HG03342 (cell line): ENCODE measurements around the gene EVA1C.
"Not testable (repeated sequence)": the region's sequence is repeated elsewhere in the genome, so short reads cannot be mapped to it uniquely, and the experiment has no call there.

Experiments
- ATAC-seq: cut with Tn5 transposase; IDR thresholded peaks from one replicate; pipeline ENCODE4 v1.9.1; 2021; ENCODE audit warnings: mild to moderate bottlenecking, moderate library complexity; ENCODE audit not compliant: unreplicated experiment

Gene EVA1C

GRCh38 chr21:32424191-32424535 lies 11.7 kb downstream of the EVA1C start:
- ATAC-seq: no peak

GRCh38 chr21:32424674-32425073 lies 12.2 kb downstream of the EVA1C start:
- no peak for ATAC-seq

- ATAC-seq: no peak
Observed at GRCh38 chr21:32425628-32426027, 13.1 kb downstream of the EVA1C start.

GRCh38 chr21:32426066-32426465 lies 13.6 kb downstream of the EVA1C start:
- ATAC-seq: no peak

GRCh38 chr21:32426592-32427051 lies 14.1 kb downstream of the EVA1C start:
- no peak for ATAC-seq

GRCh38 chr21:32427958-32428623 lies 15.6 kb downstream of the EVA1C start:
- no peak for ATAC-seq

GRCh38 chr21:32432982-32433660 lies 20.6 kb downstream of the EVA1C start:
- not testable (repeated sequence) for ATAC-seq

GRCh38 chr21:32437729-32438128 lies 25.2 kb downstream of the EVA1C start:
- no peak for ATAC-seq

- no peak for ATAC-seq
Observed at GRCh38 chr21:32442566-32443318, 30.2 kb downstream of the EVA1C start.

- no peak for ATAC-seq
Observed at GRCh38 chr21:32445101-32445500, 32.6 kb downstream of the EVA1C start.

GRCh38 chr21:32446440-32446839 lies 33.9 kb downstream of the EVA1C start:
- not testable (repeated sequence) for ATAC-seq

GRCh38 chr21:32447224-32447623 lies 34.7 kb downstream of the EVA1C start:
- no peak for ATAC-seq

- ATAC-seq: no peak
Observed at GRCh38 chr21:32448803-32449594, 36.5 kb downstream of the EVA1C start.

- not testable (repeated sequence) for ATAC-seq
Observed at GRCh38 chr21:32450881-32451701, 38.6 kb downstream of the EVA1C start.

GRCh38 chr21:32452191-32452590 lies 39.7 kb downstream of the EVA1C start:
- not testable (repeated sequence) for ATAC-seq

- no peak for ATAC-seq
Observed at GRCh38 chr21:32452641-32453040, 40.1 kb downstream of the EVA1C start.

- no peak for ATAC-seq
Observed at GRCh38 chr21:32455548-32455947, 43.0 kb downstream of the EVA1C start.

- ATAC-seq: no peak
Observed at GRCh38 chr21:32456497-32456918, 44.0 kb downstream of the EVA1C start.

- ATAC-seq: no peak
Observed at GRCh38 chr21:32457360-32457840, 44.9 kb downstream of the EVA1C start.

GRCh38 chr21:32457962-32458361 lies 45.5 kb downstream of the EVA1C start:
- no peak for ATAC-seq
